ENCODE measurements around the gene ANKRD34A. TPM values are rescaled to one million over a fixed set of nuclear protein-coding genes. Genes with fewer than 3 reads are reported as not detected.

The ANKRD34A gene
- total and polyA plus RNA-seq, 2 experiments from 2014 or later = 0.76 to 0.90 TPM

- 18% methylated on average over 9 of the region's 9 CpGs for WGBS (ENCODE audit: low lambda C conversion rate, missing lambda C conversion rate)
- no peaks in the 10 kb centered on the region for H3K9me3 ChIP-seq (ENCODE audit: low read depth)
- no peak overlapping the region for H3K4me3 ChIP-seq
- H4K20me1 ChIP-seq (ENCODE audit: insufficient read depth, poor library complexity, severe bottlenecking) = no peaks in the 10 kb centered on the region
- peak overlapping the region; percentile 62 for H3K4me2 ChIP-seq
- H3K27me3 ChIP-seq = no peaks in the 10 kb centered on the region
- peak; percentile 95 for DNase-seq (ENCODE audit: low spot score)
- H3K27ac ChIP-seq = peak overlapping the region; percentile 94
- H3K36me3 ChIP-seq (replicated peaks; ENCODE audit: insufficient read depth, low read depth) = no peaks in the 10 kb centered on the region
- no peaks in the 10 kb centered on the region for H3K79me2 ChIP-seq
- peaks cover 21% of the 10 kb centered on the region for H3K4me1 ChIP-seq (ENCODE audit: insufficient read depth)
- no peak for TF ChIP-seq EZH2phosphoT487 (IDR thresholded peaks at IDR 0.05; ENCODE audit: low read depth, severe bottlenecking, unreplicated experiment)
- peak; percentile 26 for TF ChIP-seq CTCF (IDR thresholded peaks at IDR 0.05; ENCODE audit: poor library complexity)
- peak overlapping the region; percentile 7 for H2AFZ ChIP-seq
- no peaks in the 10 kb centered on the region for H3K9me2 ChIP-seq (replicated peaks; ENCODE audit: insufficient read depth)
These were observed 14.7 kb upstream of the ANKRD34A start for GRCh38 chr1:145978854-145979745.

- H3K9me2 ChIP-seq (replicated peaks; ENCODE audit: insufficient read depth) = no peaks in the 10 kb centered on the region
- DNase-seq (ENCODE audit: low spot score) = no peak
- H3K4me2 ChIP-seq = peak overlapping the region; percentile 62
- peak overlapping the region; percentile 94 for H3K27ac ChIP-seq
- peaks cover 21% of the 10 kb centered on the region for H3K4me1 ChIP-seq (ENCODE audit: insufficient read depth)
- no peak overlapping the region for H3K4me3 ChIP-seq
- H3K79me2 ChIP-seq = no peaks in the 10 kb centered on the region
- no peak for TF ChIP-seq EZH2phosphoT487 (IDR thresholded peaks at IDR 0.05; ENCODE audit: low read depth, severe bottlenecking, unreplicated experiment)
- no peak for TF ChIP-seq EZH2 (IDR thresholded peaks at IDR 0.05; ENCODE audit: borderline replicate concordance)
- TF ChIP-seq CTCF (IDR thresholded peaks at IDR 0.05; ENCODE audit: poor library complexity) = no peak
- no peaks in the 10 kb centered on the region for H3K27me3 ChIP-seq
- no peaks in the 10 kb centered on the region for H3K36me3 ChIP-seq (replicated peaks; ENCODE audit: insufficient read depth, low read depth)
- H4K20me1 ChIP-seq (ENCODE audit: insufficient read depth, poor library complexity, severe bottlenecking) = no peaks in the 10 kb centered on the region
- H3K9me3 ChIP-seq (ENCODE audit: low read depth) = no peaks in the 10 kb centered on the region
- H2AFZ ChIP-seq = peak overlapping the region; percentile 7
These were observed 14.1 kb upstream of the ANKRD34A start for GRCh38 chr1:145978471-145978853.

GRCh38 chr1:145977486-145978470, 13.4 kb upstream of the ANKRD34A start:
- Histone ChIP-seq H2AFZ (peak overlapping the region; percentile 41), H3K27me3 (no peaks in the 10 kb centered on the region)

More at GRCh38 chr1:145977486-145978470, 13.4 kb upstream of the ANKRD34A start:
- Histone ChIP-seq H3K79me2 (no peaks in the 10 kb centered on the region), H3K4me1 (ENCODE audit: insufficient read depth) (peaks cover 21% of the 10 kb centered on the region), H3K27ac (peak overlapping the region; percentile 94), H3K4me2 (peak overlapping the region; percentile 62), H3K9me2 (replicated peaks; ENCODE audit: insufficient read depth) (no peaks in the 10 kb centered on the region), H3K9me3 (ENCODE audit: low read depth) (no peaks in the 10 kb centered on the region), H3K36me3 (replicated peaks; ENCODE audit: insufficient read depth, low read depth) (no peaks in the 10 kb centered on the region), H4K20me1 (ENCODE audit: insufficient read depth, poor library complexity, severe bottlenecking) (no peaks in the 10 kb centered on the region), H3K4me3 (no peak overlapping the region)
- WGBS (ENCODE audit: low lambda C conversion rate, missing lambda C conversion rate) = 21% methylated on average over 9 of the region's 9 CpGs
- no peak for TF ChIP-seq EZH2 (IDR thresholded peaks at IDR 0.05; ENCODE audit: borderline replicate concordance)
- TF ChIP-seq EZH2phosphoT487 (IDR thresholded peaks at IDR 0.05; ENCODE audit: low read depth, severe bottlenecking, unreplicated experiment) = no peak
- TF ChIP-seq CTCF (IDR thresholded peaks at IDR 0.05; ENCODE audit: poor library complexity) = peak; percentile 89
- peak; percentile 91 for DNase-seq (ENCODE audit: low spot score)
